HepG2 (cell line): ENCODE data around the gene EDN2. TPM values are rescaled to one million over a fixed set of nuclear protein-coding genes. Genes with fewer than 3 reads are reported as not detected.

Experiments
- ATAC-seq: fragments of 200-7000 bp; cut with Tn5 transposase; 3 replicates; pipeline ENCODE4 v1.9.1; 2020; ENCODE audit warnings: mild to moderate bottlenecking, moderate library complexity
- BruUV-seq: library from RNA; stranded (reverse); fragments of 400-500 nt; replicated peaks from 2 replicates; lab custom pipeline; 2021; lab: Mats Ljungman, UMichigan
- CTCF ChIA-PET: fragments of 300-600 bp; formaldehyde crosslinking; extraction: SDS; loops from one replicate; lab custom pipeline; 2021; ENCODE audit warnings: low total read pairs, inconsistent platforms, low intra/inter-chr PET ratio; lab: Yijun Ruan, JAX
- POLR2A ChIA-PET: fragments of 350-600 bp; sonication (Branson Sonifier 250); formaldehyde crosslinking; loops from one replicate; lab custom pipeline; 2020; ENCODE audit warnings: antibody characterized with exemption, inconsistent platforms; lab: Yijun Ruan, JAX
- DNase-seq: peaks from one replicate; pipeline ENCODE4 v3.0.0-alpha.2; 2015; ENCODE audit warnings: low spot score
- FAIRE-seq: peaks from 3 replicates; lab custom pipeline; 2011; peaks lifted over from hg19 to GRCh38; lab: Jason Lieb, UNC
- H2AFZ ChIP-seq: one replicate; pipeline ENCODE4 v1.6.1; 2011; ENCODE audit warnings: low read length, inconsistent platforms
- H3K27ac ChIP-seq: fragments of 300-600 bp; 3 replicates; pipeline ENCODE4 v1.8.0; 2011; ENCODE audit warnings: mixed run types, mild to moderate bottlenecking, mixed read lengths, low read length, inconsistent platforms; ENCODE audit not compliant: insufficient read depth; ENCODE audit errors: extremely low read length
- H3K27me3 ChIP-seq, 2 experiments: fragments of 200-600 bp in 1 of 2; 2 replicates in 1 of 2; 3 replicates in 1 of 2; pipeline versions ENCODE4 v1.6.0 to v1.8.0; 2011; ENCODE audit warnings: low read length in 2 of 2, mild to moderate bottlenecking in 2 of 2, moderate library complexity in 2 of 2, inconsistent platforms in 1 of 2; ENCODE audit not compliant: insufficient read depth in 2 of 2, control insufficient read depth in 1 of 2
- H3K36me3 ChIP-seq, 2 experiments: fragments of 200-600 bp in 1 of 2; replicated peaks in 1 of 2; 2 replicates in 1 of 2; 3 replicates in 1 of 2; pipeline versions ENCODE4 v1.5.1 to v1.8.0; 2011; ENCODE audit warnings: low read length in 2 of 2, inconsistent platforms in 1 of 2; ENCODE audit not compliant: insufficient read depth in 2 of 2, control insufficient read depth in 1 of 2
- H3K4me1 ChIP-seq: 2 replicates; pipeline ENCODE4 v1.5.1; 2012; ENCODE audit warnings: low read length, inconsistent platforms; ENCODE audit not compliant: insufficient read depth
- H3K4me2 ChIP-seq: 2 replicates; pipeline ENCODE4 v1.6.0; 2011; ENCODE audit warnings: low read depth, low read length, inconsistent platforms
- H3K4me3 ChIP-seq, 3 experiments: fragments of 200-600 bp in 1 of 3; sonication (generic), shearing (Covaris generic) in 1 of 3; replicated peaks in 1 of 3; 2 replicates each; pipeline ENCODE4 v1.5.1; 2011 to 2016; ENCODE audit warnings: low read length in 3 of 3, inconsistent platforms in 2 of 3, low read depth in 2 of 3, mild to moderate bottlenecking in 2 of 3, control low read depth in 1 of 3, mixed read lengths in 1 of 3; ENCODE audit not compliant: insufficient read depth in 1 of 3
- H3K79me2 ChIP-seq: one replicate; pipeline ENCODE4 v1.6.1; 2011; ENCODE audit warnings: low read length, inconsistent platforms; ENCODE audit not compliant: insufficient read depth
- H3K9ac ChIP-seq: 2 replicates; pipeline ENCODE4 v1.6.0; 2011; ENCODE audit warnings: mild to moderate bottlenecking, low read depth, low read length, inconsistent platforms; ENCODE audit not compliant: insufficient read depth
- H3K9me3 ChIP-seq: 2 replicates; pipeline ENCODE4 v1.5.1; 2012; ENCODE audit warnings: mild to moderate bottlenecking, low read length
- H4K20me1 ChIP-seq: 2 replicates; pipeline ENCODE4 v1.6.0; 2011; ENCODE audit warnings: inconsistent platforms, mild to moderate bottlenecking, low read length, moderate library complexity; ENCODE audit not compliant: insufficient read depth
- ARNT2 ChIP-seq: sonication (generic); formaldehyde crosslinking; IDR thresholded peaks from 2 replicates; pipeline ENCODE4 v1.8.0; 2022; ENCODE audit warnings: mild to moderate bottlenecking, low read depth, missing genetic modification reagents, moderate library complexity
- ATF7-NPFF ChIP-seq: sonication (generic); formaldehyde crosslinking; IDR thresholded peaks from 2 replicates; pipeline ENCODE4 v1.8.1; 2023; ENCODE audit warnings: mild to moderate bottlenecking, low read depth, missing genetic modification reagents, moderate library complexity
- GATA4 ChIP-seq: sonication (generic); IDR thresholded peaks from 2 replicates; pipeline ENCODE4 v1.6.1; 2016; ENCODE audit warnings: antibody characterized with exemption, low read depth, borderline replicate concordance
- ISL2 ChIP-seq: sonication (generic); formaldehyde crosslinking; IDR thresholded peaks from 2 replicates; pipeline ENCODE4 v1.5.0; 2020; ENCODE audit warnings: missing genetic modification reagents
- KLF16 ChIP-seq, 2 experiments: sonication (generic) in 1 of 2; formaldehyde crosslinking in 1 of 2; IDR thresholded peaks; 2 replicates each; pipeline versions ENCODE4 v1.6.1 to v1.8.0; 2016 to 2023; ENCODE audit warnings: missing genetic modification reagents in 2 of 2, missing compliant biosample characterization in 1 of 2
- KMT2A ChIP-seq: sonication (generic); formaldehyde crosslinking; IDR thresholded peaks from 2 replicates; pipeline ENCODE4 v1.4.0; 2020; ENCODE audit warnings: missing genetic modification reagents
- MXD1 ChIP-seq: sonication (generic); formaldehyde crosslinking; IDR thresholded peaks from 2 replicates; pipeline ENCODE4 v1.4.0; 2020; ENCODE audit warnings: mild to moderate bottlenecking, missing genetic modification reagents
- PAWR ChIP-seq: sonication (generic); formaldehyde crosslinking; IDR thresholded peaks from 2 replicates; pipeline ENCODE4 v1.4.0; 2020; ENCODE audit warnings: missing genetic modification reagents, mild to moderate bottlenecking, borderline replicate concordance
- SATB2 ChIP-seq: sonication (generic); formaldehyde crosslinking; IDR thresholded peaks from 2 replicates; pipeline ENCODE4 v1.5.0; 2020; ENCODE audit warnings: missing genetic modification reagents
- SMAD3 ChIP-seq: sonication (generic); formaldehyde crosslinking; IDR thresholded peaks from 2 replicates; pipeline ENCODE4 v1.4.0; 2020; ENCODE audit warnings: missing genetic modification reagents
- TARDBP ChIP-seq: sonication (generic); formaldehyde crosslinking; IDR thresholded peaks from 2 replicates; pipeline ENCODE4 v1.8.0; 2022; ENCODE audit warnings: mild to moderate bottlenecking, missing genetic modification reagents
- ZNF335 ChIP-seq: sonication (generic); formaldehyde crosslinking; IDR thresholded peaks from 2 replicates; pipeline ENCODE4 v1.4.0; 2020; ENCODE audit warnings: missing genetic modification reagents
- ZNF569 ChIP-seq: sonication (generic); formaldehyde crosslinking; IDR thresholded peaks from 2 replicates; pipeline ENCODE4 v1.5.0; 2020; ENCODE audit warnings: mild to moderate bottlenecking, missing genetic modification reagents, moderate library complexity, borderline replicate concordance
- ZNF629 ChIP-seq: sonication (generic); formaldehyde crosslinking; conservative IDR thresholded peaks from 2 replicates; pipeline ENCODE4 v1.5.0; 2020; ENCODE audit warnings: missing genetic modification reagents
- ZSCAN12 ChIP-seq: sonication (generic); formaldehyde crosslinking; IDR thresholded peaks from 2 replicates; pipeline ENCODE4 v1.9.0; 2021; ENCODE audit warnings: mild to moderate bottlenecking, missing genetic modification reagents
- WGBS: methylation state at CpG from one replicate; pipeline ENCODE4 v1.1.6; 2017; ENCODE audit warnings: low lambda C conversion rate; 5-methylcytosine and 5-hydroxymethylcytosine counted together
- in situ Hi-C: cut with HindIII; loops from 2 replicates; pipeline ENCODE4 v1.10.0; 2017; ENCODE audit warnings: low pct_unique_long_range_greater_than_20kb; ENCODE audit not compliant: extremely low pct_ligation_motif_present
- intact Hi-C: fragments of 100-400 bp; cut with micrococcal nuclease; formaldehyde crosslinking; loops from one replicate; pipeline ENCODE4 v1.10.0; 2022; ENCODE audit not compliant: unreplicated experiment
- polyA plus RNA-seq, 8 experiments: library from polyadenylated mRNA; depleted of rRNA in 3 of 8; stranded (reverse) in 7 of 8; unstranded in 1 of 8; fragments of >200 nt; fragmentation: Illumina TruSeq in 4 of 8; extraction: Trizol in 4 of 8; gene quantifications; 2 replicates each; pipeline versions ENCODE4 v1.2.1 to v1.2.3, GENCODE V29; 2011 to 2016; ENCODE audit warnings: low read depth in 4 of 8, missing spikeins in 1 of 8, mixed read lengths in 1 of 8; ENCODE audit not compliant: insufficient read depth in 1 of 8
- total RNA-seq, 5 experiments: library from RNA; depleted of rRNA; stranded (reverse); fragments of >200 nt; fragmentation: Illumina TruSeq; extraction: Trizol; gene quantifications; 2 replicates each; pipeline ENCODE4 v1.2.3, GENCODE V29; 2016; ENCODE audit warnings: low read depth in 1 of 5
- TF ChIP-seq, protein P1 (sequence below): sonication (generic); formaldehyde crosslinking; conservative IDR thresholded peaks from 2 replicates; pipeline ENCODE4 v1.8.0; 2022; ENCODE audit warnings: low read depth, missing genetic modification reagents
- TF ChIP-seq, protein P2 (sequence below): sonication (generic); formaldehyde crosslinking; IDR thresholded peaks from 2 replicates; pipeline ENCODE4 v1.4.0; 2020; ENCODE audit warnings: mild to moderate bottlenecking, missing genetic modification reagents
- TF ChIP-seq, protein P3 (sequence below): sonication (generic); formaldehyde crosslinking; IDR thresholded peaks from 2 replicates; pipeline ENCODE4 v1.5.0; 2020; ENCODE audit warnings: missing genetic modification reagents

The EDN2 gene
- total and polyA plus RNA-seq, 2 of the 13 experiments (the other 11 are each of a cell fraction or from before 2014, with no cell fraction given): not detected

DNA sequence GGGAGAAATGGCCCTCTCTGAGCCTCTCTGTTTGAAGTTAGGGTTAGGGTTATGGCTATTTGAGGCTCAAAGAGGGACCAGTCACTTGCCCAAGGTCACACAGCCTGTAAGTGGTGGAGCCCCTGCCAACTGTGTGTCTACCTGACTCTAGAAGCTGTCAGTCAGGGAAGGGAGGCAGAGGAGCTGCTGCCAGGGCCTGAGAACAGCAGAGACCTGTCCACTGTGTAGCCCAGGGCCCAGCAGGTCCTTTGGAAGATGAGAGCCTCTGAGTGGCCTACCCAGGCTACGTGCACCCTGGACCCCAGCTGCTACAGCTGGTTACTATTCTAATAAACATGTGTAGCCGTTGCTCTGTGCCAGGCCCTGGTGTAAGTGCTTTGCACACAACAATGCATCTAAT lies 15.1 kb upstream of the EDN2 start:
- TF ChIP-seq, protein P1, sequence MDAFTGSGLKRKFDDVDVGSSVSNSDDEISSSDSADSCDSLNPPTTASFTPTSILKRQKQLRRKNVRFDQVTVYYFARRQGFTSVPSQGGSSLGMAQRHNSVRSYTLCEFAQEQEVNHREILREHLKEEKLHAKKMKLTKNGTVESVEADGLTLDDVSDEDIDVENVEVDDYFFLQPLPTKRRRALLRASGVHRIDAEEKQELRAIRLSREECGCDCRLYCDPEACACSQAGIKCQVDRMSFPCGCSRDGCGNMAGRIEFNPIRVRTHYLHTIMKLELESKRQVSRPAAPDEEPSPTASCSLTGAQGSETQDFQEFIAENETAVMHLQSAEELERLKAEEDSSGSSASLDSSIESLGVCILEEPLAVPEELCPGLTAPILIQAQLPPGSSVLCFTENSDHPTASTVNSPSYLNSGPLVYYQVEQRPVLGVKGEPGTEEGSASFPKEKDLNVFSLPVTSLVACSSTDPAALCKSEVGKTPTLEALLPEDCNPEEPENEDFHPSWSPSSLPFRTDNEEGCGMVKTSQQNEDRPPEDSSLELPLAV (CRISPR knock-in tag): no peak
- TF ChIP-seq ZNF629 (CRISPR knock-in tag) (no peak), KLF16 (CRISPR knock-in tag; IDR thresholded peaks at IDR 0.05) (no peak), ATF7-NPFF (no peak), KMT2A (CRISPR knock-in tag) (no peak), ARNT2 (CRISPR knock-in tag) (no peak), PAWR (CRISPR knock-in tag) (no peak), SMAD3 (CRISPR knock-in tag) (no peak), GATA4 (no peak), ZNF335 (no peak), ZSCAN12 (no peak), ZNF569 (CRISPR knock-in tag) (no peak), SATB2 (no peak), TARDBP (CRISPR knock-in tag) (no peak), ISL2 (CRISPR knock-in tag) (no peak), MXD1 (CRISPR knock-in tag) (no peak)
- TF ChIP-seq, protein P2, sequence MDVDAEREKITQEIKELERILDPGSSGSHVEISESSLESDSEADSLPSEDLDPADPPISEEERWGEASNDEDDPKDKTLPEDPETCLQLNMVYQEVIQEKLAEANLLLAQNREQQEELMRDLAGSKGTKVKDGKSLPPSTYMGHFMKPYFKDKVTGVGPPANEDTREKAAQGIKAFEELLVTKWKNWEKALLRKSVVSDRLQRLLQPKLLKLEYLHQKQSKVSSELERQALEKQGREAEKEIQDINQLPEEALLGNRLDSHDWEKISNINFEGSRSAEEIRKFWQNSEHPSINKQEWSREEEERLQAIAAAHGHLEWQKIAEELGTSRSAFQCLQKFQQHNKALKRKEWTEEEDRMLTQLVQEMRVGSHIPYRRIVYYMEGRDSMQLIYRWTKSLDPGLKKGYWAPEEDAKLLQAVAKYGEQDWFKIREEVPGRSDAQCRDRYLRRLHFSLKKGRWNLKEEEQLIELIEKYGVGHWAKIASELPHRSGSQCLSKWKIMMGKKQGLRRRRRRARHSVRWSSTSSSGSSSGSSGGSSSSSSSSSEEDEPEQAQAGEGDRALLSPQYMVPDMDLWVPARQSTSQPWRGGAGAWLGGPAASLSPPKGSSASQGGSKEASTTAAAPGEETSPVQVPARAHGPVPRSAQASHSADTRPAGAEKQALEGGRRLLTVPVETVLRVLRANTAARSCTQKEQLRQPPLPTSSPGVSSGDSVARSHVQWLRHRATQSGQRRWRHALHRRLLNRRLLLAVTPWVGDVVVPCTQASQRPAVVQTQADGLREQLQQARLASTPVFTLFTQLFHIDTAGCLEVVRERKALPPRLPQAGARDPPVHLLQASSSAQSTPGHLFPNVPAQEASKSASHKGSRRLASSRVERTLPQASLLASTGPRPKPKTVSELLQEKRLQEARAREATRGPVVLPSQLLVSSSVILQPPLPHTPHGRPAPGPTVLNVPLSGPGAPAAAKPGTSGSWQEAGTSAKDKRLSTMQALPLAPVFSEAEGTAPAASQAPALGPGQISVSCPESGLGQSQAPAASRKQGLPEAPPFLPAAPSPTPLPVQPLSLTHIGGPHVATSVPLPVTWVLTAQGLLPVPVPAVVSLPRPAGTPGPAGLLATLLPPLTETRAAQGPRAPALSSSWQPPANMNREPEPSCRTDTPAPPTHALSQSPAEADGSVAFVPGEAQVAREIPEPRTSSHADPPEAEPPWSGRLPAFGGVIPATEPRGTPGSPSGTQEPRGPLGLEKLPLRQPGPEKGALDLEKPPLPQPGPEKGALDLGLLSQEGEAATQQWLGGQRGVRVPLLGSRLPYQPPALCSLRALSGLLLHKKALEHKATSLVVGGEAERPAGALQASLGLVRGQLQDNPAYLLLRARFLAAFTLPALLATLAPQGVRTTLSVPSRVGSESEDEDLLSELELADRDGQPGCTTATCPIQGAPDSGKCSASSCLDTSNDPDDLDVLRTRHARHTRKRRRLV (CRISPR knock-in tag): no peak
- TF ChIP-seq, protein P3, sequence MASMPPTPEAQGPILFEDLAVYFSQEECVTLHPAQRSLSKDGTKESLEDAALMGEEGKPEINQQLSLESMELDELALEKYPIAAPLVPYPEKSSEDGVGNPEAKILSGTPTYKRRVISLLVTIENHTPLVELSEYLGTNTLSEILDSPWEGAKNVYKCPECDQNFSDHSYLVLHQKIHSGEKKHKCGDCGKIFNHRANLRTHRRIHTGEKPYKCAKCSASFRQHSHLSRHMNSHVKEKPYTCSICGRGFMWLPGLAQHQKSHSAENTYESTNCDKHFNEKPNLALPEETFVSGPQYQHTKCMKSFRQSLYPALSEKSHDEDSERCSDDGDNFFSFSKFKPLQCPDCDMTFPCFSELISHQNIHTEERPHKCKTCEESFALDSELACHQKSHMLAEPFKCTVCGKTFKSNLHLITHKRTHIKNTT: no peak
- DNase-seq (no peak), ATAC-seq (no peak), FAIRE-seq (no peak)
- H3K4me1 ChIP-seq: no peaks in the 10 kb centered on the region
- peaks cover 0 to 8% of the 10 kb centered on the region in 2 experiments; a peak in 2 of 5 replicates for H3K27me3 ChIP-seq
- H4K20me1 ChIP-seq: no peaks in the 10 kb centered on the region
- no peaks in the 10 kb centered on the region for H3K9me3 ChIP-seq
- in situ Hi-C loops: no loop called here
- POLR2A ChIA-PET: no interaction called here
- CTCF ChIA-PET: no interaction called here
- 16% methylated on average over 2 of the region's 2 CpGs for WGBS
- H3K27ac ChIP-seq: no peak overlapping the region
- H3K79me2 ChIP-seq: no peaks in the 10 kb centered on the region
- H3K36me3 ChIP-seq: no peaks in the 10 kb centered on the region
- no peak overlapping the region for H3K4me3 ChIP-seq
- BruUV-seq: no TSS peak
- no peak overlapping the region for H2AFZ ChIP-seq
- intact Hi-C loops: no loop called here
- no peak overlapping the region for H3K9ac ChIP-seq
- H3K4me2 ChIP-seq: no peak overlapping the region
